Muscle of back (tissue), 11 donors: ENCODE data around the gene MPHOSPH8. TPM values are rescaled to one million over a fixed set of nuclear protein-coding genes. Genes with fewer than 3 reads are reported as not detected.
A peak's percentile ranks its signal among the peaks of the same experiment; 100 is the strongest.
"Not testable (repeated sequence)": the region's sequence is repeated elsewhere in the genome, so short reads cannot be mapped to it uniquely, and the experiment has no call there.

Source experiments
- DNase-seq, 3 donors: peaks; one replicate each; pipeline versions ENCODE4 v3.0.0 to v3.0.0-alpha.2; 2013
- polyA plus RNA-seq, 10 donors: library from polyadenylated mRNA; unstranded; fragments of 120-200 nt; gene quantifications; one replicate each; pipeline ENCODE4 v1.2.1, GENCODE V29; 2013; ENCODE audit not compliant: insufficient read length in 10 of 10

MPHOSPH8 gene
- polyA plus RNA-seq, 10 donors, result 28.7 to 44.7 (median 35.2) TPM

GRCh38 chr13:19680751-19681150 is 47.3 kb downstream of the MPHOSPH8 start:
- DNase-seq, result no peak

GRCh38 chr13:19681517-19681916 is 48.1 kb downstream of the MPHOSPH8 start:
- no peak for DNase-seq

GRCh38 chr13:19685034-19685433 is 51.6 kb downstream of the MPHOSPH8 start:
- DNase-seq, result no peak

DNA sequence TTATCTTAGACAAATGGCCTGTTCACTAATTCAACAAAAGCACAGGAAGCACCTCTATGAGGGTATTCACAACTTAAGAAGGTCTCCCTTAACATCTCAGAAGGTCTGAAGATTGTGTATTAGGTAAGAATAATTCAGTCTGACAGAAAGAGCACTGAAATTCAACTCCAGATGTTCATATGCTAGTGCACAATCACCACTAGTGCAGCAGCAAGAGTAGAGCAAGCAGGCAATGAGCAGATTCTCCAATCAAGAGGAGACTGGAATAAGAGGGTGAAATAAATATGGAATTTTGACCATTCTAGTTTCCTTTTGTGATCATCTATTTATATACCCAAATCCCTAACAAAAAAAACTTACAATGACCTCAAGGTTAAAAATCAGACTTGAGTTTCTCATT is 52.0 kb downstream of the MPHOSPH8 start:
- no peak for DNase-seq

DNA sequence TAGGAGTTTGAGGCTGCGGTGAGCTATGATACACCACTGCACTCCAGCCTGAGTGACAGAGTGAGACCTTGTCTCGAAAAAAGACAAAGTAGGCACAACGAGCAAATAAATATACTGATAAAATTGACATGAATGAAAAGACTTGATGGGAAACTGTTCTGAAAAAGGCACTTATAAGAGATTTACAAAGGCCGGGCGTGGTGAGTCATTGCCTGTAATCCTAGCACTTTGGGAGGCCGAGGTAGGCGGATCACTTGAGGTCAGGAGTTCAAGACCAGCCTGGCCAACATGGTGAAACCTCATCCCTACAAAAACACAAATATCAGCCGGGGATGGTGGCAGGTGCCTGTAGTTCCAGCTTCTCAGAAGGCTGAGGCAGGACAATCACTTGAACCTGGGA is 58.0 kb downstream of the MPHOSPH8 start:
- not testable (repeated sequence) for DNase-seq

GRCh38 chr13:19695428-19695827 is 62.0 kb downstream of the MPHOSPH8 start:
- DNase-seq, result no peak

DNA sequence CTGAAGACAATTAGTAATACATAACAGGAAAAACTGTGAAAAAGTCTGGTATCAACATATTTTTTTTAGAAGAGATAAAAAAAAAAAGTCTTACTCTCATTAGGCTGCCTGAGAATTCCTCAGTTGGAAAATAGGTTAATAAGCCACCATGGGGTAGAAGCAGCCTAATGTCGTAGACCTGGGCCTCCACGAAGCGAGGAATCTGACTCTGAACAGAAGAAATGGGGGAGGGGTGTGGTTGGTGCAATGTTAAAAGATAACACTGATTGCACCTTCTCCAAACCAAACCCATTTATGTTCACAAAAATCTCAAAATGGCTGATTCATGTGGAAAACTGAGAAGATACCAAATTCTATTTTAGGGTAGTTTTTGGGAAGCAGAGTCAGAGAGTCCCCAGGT is 62.4 kb downstream of the MPHOSPH8 start:
- DNase-seq, result no peak

GRCh38 chr13:19700963-19701362 is 67.5 kb downstream of the MPHOSPH8 start:
- not testable (repeated sequence) for DNase-seq

DNA sequence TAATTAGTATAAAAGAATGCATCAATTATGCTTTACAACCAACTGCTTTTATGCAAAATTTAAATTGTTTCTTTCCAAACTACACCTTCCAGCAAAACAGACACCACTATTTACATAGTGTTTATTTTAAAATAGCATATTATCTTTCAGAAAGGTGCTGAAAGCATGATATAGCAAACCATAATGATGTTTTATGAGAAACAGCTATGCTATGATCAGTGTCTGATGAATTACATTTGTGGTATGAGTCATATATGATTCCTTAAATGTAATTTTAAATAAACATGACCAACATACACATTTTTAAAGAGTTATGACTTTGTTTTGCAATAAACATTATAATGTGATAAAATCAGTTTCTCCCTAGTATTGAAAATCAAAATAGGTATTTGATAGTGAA is 68.2 kb downstream of the MPHOSPH8 start:
- DNase-seq, result not testable (repeated sequence)

DNA sequence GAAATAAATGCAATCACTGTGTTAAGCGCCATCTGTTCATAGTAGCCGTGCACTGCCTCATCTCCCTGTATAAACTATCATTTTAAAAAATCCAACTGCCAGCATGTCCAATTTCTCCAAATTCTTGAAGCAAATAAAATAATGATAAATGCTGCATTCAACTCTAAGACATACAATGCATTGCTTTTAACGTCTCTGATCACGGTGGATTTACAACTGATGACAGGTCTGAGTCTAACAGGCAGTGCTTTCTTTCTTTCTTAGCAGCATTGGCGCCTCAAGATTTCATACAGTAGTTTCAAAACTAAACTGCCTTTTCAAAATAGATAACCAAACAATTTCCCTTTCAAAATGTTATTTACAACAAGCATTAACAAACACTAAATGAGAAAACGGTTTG is 70.8 kb downstream of the MPHOSPH8 start:
- not testable (repeated sequence) for DNase-seq

DNA sequence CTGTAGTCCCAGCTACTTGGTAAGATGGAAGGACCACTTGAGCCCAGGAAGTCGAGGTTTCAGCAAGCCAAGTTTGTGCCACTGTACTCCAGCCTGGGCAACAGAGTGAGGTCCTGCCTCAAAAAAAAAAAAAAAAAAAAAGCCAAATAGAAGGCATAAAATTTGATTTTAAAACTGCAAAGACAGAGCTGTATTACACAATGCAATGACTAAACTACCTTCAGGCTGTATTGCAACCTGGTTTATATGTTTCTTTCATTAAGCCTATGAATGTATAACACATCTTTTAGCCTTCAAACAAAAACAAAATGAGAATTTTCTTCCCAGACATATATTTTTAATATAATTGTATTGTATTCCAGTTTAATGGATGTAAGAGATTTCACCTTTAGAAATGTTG is 75.6 kb downstream of the MPHOSPH8 start:
- not testable (repeated sequence) for DNase-seq

DNA sequence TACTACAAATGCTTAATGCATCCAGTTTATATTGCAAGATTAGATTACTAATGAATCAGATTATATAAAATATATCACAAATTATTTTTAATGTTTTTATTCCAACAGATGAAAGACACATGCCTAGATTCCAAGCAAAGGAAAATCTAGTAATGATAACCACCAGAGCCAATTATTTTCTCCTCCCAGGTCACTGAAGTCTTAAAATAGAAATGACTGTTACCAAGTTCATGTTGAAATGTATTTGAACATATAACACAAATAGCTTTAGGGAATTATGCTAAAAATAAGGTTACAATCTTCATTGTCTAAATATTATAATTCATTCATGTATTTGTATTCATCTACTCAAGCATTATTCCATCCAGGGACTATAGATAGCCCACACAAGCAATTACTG is 76.3 kb downstream of the MPHOSPH8 start:
- not testable (repeated sequence) for DNase-seq

- peak in 1 of 3 donors; percentile 29 for DNase-seq
Observed at GRCh38 chr13:19713186-19713965, 79.9 kb downstream of the MPHOSPH8 start.

GRCh38 chr13:19720039-19720438 is 86.6 kb downstream of the MPHOSPH8 start:
- DNase-seq, result no peak

Other genes starting within 250 kb of the MPHOSPH8 start
- gene TPTE2, start 72.1 kb upstream of the MPHOSPH8 start, polyA plus RNA-seq, result under 1 TPM in 4 of 10 donors, not detected in 6; 0.11 to 0.31 (median 0.19) TPM
- 10 to 100 TPM; 37.1 to 50.4 (median 43.0) TPM for gene PSPC1, start 149.3 kb downstream of the MPHOSPH8 start, polyA plus RNA-seq
- gene ZMYM5, start 230.0 kb downstream of the MPHOSPH8 start, polyA plus RNA-seq, result 10 to 100 TPM in 8 of 10 donors, 1 to 10 TPM in 2; 8.4 to 18.1 (median 13.2) TPM